NCI-H1436 (cell line): ENCODE results near the gene R3HDML.
"Not testable (repeated sequence)": the region's sequence is repeated elsewhere in the genome, so short reads cannot be mapped to it uniquely, and the experiment has no call there.

ENCODE experiments used
- DNase-seq: peaks from one replicate; lab custom pipeline; 2025; lab: John Stamatoyannopoulos, UW

Gene R3HDML

DNA sequence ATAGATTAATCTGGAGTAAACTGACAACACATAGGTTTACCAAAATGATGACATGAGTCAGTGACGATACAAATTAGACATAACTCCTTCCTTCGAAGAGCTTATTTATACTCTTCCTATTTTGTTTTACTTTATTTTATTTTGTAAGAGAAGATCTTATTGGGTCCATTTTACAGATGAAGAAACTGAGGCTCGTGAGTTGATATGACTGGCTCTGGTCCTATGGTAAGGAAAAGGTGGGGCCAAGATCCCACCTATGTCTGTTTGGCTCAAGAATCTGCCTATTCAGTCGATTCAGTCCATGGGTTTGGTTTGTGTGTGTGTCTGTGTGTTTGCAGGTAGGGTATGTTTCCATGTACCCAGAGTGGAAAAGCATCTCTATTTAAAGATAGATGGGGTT, 8.4 kb upstream of the R3HDML start:
- no peak for DNase-seq

DNA sequence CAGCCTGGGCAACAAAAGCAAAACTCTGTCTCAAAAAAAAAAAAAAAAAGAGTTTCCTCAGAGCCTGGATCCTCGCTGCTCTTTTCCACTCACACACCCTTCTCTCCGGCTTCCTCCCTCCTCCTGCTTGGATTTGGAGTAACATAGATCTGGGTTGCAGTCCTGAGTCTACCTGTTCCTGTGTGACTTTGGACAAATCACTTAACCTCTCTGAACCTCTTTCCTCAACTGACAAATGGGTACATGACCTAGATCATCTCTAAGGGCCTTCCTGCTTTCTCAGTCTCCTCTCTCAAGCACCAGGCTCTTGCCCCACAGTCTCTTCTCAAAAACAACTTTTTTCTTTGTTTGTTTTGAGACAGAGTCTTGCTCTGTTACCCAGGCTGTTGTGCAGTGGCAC, 5.6 kb upstream of the R3HDML start:
- no peak for DNase-seq

- no peak for DNase-seq
Observed at GRCh38 chr20:44334306-44334705, 2.5 kb upstream of the R3HDML start.

DNA sequence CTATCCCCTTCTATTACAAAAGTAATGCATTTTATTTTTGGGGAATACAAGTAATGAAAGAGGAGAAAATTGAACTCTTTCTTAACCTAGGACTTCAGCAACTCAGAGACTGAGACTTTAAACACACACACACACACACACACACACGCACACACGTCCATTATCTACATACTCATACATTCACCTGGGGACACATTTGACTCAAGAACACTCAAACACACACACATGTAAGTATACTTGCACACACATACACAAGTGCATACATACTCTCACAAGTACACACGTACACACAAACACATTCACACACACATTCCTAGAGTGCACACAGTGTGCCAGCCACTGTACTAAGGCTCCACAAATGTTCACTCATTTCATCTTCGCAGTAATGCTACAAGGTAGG, 2.1 kb upstream of the R3HDML start:
- no peak for DNase-seq

- DNase-seq = no peak
Observed at GRCh38 chr20:44335675-44336074, 1.2 kb upstream of the R3HDML start.

DNA sequence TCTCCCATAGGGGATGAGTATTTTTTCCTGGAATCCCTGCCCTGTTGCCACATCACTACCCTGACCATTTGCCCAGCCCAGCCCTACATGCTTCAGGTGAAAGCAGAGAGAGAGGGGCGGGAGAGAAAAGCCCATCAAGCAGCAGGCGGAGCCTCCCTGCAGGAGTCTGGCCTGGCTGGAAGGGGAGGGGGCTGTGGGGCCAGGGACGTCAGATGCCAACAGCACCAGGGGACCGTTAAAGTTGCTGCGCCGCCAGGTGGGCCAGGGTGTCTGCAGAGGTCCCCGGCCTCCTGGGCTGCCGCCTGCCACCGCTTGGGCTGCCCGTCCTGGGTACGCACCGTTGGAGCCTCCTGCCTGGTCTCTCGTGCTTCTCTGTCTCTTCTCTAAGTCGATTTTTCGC, 757 bp upstream of the R3HDML start:
- DNase-seq = no peak

DNA sequence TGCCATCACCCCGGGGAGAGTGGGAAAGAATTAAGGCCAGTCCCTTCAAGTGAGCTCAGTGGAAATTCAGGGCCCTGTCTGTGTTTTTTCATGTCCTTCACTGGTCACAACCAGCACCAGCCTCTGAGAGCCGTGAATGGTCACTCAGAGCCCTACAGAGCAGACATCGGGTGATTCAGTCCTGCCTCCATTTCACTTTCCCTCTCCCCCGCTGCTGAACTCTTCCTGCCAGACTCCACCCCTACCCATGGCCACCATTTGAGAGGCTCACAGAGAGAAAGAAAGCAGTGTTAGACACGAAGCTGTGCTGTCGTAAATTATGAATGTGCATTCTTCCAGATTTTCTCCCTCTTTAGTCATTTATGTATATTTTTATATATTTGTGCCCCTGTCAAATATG, 5.4 kb downstream of the R3HDML start:
- no peak for DNase-seq

GRCh38 chr20:44343162-44343675, 6.4 kb downstream of the R3HDML start:
- DNase-seq = no peak

GRCh38 chr20:44344723-44345122, 7.9 kb downstream of the R3HDML start:
- no peak for DNase-seq

GRCh38 chr20:44345147-44345546, 8.3 kb downstream of the R3HDML start:
- DNase-seq = no peak

DNA sequence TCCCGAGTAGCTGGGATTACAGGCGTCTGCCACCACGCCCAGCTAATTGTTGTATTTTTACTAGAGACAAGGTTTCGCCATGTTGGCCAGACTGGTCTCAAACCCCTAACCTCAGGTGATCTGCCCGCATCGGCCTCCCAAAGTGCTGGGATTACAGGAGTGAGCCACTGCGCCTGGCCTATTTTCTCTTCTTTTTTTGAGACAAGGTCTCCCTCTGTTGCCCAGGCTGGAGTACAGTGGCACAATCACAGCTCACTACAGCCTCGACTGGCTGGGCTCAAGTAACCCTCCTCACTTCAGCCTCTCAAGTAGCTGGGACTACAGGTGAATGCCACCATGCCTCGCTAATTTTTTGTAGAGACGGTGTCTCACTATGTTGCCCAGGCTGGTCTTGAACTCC, 9.1 kb downstream of the R3HDML start:
- not testable (repeated sequence) for DNase-seq

- DNase-seq = no peak
Observed at GRCh38 chr20:44348168-44348659, 11.4 kb downstream of the R3HDML start.

- DNase-seq = no peak
Observed at GRCh38 chr20:44349349-44349748, 12.5 kb downstream of the R3HDML start.

DNA sequence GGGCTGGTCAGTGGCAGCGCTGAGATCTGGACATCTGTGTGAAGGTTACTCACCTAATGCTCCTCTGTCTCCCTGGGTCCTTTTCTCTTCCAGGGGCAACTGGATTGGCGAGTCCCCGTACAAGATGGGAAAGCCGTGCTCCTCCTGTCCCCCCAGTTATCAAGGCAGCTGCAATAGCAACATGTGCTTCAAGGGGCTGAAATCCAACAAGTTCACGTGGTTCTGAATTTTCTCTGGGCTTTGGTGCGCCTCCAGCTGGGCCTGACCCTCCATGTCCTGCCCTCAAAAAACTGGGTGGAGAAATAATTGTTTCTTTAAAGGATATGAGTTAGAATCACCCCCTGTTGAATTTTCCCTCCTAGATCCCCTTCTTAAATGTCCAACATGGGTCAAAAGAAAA, 13.7 kb downstream of the R3HDML start:
- no peak for DNase-seq

GRCh38 chr20:44354979-44355497, 18.2 kb downstream of the R3HDML start:
- DNase-seq = no peak

DNA sequence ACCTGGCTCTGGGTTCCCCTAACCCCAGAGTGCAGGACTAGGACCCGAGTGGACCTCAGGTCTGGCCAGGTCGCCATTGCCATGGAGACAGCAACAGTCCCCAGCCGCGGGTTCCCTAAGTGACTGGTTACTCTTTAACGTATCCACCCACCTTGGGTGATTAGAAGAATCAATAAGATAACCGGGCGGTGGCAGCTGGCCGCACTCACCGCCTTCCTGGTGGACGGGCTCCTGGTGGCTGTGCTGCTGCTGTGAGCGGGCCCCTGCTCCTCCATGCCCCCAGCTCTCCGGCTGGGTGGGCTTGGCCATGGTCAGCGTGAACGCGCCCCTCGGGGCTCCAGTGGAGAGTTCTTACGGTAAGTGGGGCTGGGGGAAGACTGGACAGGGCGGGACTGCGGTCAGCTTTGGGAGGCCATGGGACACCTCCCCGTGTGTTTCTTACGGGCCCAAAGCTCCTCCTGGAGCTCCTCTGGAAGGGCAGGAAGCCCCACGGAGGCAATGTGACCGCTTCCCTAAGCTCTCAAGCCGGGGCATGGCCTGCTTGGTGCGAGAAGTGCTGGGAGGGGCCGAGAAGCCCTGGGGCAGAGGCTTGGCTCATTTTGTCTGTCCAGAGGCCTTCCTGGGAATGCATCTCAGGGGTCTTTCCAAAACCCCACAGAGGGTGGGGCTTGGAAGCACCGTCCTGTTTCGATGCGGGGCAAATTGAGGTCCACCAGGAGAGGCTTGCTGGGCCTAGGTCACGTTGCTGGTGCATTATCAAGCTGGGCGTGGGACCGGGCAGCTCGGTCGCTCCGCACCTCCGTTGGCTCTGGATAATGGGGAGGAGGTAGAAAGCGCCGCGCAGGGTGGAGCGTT, 18.9 kb downstream of the R3HDML start, which contains the start of gene HNF4A:
Gene HNF4A, plus strand, starts transcription at position 202 of the 855 bp plus-strand sequence. Its CDS starts 106 bp downstream, at position 308.
- DNase-seq = no peak

DNA sequence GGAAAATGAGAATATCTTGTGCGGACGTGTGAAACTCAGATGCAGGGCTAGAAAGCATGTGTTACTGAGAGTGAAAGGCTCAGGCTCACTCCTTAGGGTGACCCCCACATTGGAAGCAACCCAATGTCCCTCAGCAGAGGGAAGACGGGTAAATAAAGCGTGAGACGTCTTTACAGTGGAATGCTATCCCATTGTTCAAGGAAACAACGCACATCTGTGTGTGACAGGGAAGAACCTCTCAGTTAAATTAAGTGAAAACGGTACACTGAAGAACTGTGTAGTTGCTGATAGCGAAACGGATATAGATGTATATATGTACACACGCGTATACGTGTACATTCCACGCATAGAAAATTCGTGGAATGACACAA, 19.5 kb downstream of the R3HDML start:
- no peak for DNase-seq

DNA sequence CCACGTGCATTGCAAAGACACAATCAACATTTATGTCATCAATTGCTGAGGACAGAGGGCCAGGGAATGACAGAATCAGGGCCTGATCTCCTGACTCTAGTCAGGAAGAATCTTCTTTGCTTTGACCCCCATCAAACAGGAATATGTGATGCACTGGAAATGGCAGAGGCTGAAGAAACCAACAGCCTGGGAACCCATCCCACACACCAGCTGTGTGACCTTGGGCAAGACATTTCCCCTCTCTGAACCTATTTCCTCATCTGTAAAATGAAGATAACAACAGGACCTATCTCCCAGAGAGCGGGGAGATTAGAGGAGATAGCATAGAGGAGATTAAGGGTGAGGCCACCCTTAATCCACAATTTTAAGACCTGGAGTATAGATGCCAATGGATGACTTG, 20.2 kb downstream of the R3HDML start:
- no peak for DNase-seq

- no peak for DNase-seq
Observed at GRCh38 chr20:44357555-44358125, 20.8 kb downstream of the R3HDML start.

DNA sequence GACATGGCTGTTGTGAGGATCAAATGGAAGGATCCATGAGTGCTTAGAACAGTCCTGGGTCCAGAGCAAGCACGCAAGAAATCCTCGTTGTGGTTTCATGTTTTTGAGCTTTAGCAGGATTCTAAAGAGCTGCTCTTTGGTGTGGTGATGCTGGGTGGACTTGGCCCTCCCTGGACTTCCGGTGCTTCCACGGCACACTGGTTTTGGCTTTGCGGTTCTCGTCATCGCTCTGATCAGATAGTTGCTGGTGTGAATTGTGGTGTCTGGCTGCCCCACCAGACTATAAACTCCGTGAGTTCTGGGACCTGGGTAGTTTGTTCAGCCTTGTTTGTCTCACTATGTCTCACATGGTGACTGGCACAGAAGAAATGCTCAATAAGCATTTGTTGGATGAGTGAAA, 21.9 kb downstream of the R3HDML start:
- DNase-seq = no peak

DNA sequence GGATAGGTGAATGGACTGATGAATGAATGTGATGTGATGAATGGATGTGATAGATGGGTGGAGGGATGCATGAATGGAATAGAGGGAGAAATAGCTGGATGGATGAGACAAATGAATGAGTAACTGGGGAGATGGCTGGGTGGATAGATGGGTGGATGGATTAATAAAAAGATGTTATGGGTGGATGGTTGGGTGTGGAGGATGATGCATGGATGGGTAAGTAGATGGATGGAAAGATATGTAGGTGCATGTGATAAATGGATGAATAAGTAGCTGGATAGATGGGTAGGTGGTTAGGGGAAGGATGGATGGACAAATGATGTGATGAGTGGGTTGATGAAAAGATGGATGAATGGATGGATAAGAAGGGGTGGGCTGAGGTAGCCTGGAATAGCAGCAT, 23.4 kb downstream of the R3HDML start:
- DNase-seq = no peak

DNA sequence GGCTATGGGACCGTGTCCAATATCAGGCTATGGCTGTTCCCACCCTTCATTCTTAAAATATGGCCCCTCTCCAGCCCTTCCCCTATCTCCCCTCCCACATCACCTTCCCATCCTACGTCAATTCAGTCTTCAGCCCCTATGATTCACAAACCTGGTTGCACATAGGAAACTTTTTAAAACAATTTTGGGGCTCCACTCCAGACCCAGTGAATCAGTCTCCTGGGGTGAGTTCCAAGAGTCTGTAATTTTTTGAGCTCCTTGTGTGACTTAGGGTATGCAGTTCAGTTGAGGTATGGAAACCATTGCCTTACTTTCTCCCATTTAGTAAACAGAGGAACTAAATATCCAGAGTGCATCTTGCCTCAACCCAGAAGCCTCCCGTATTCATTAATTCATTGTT, 24.2 kb downstream of the R3HDML start:
- DNase-seq = no peak

DNA sequence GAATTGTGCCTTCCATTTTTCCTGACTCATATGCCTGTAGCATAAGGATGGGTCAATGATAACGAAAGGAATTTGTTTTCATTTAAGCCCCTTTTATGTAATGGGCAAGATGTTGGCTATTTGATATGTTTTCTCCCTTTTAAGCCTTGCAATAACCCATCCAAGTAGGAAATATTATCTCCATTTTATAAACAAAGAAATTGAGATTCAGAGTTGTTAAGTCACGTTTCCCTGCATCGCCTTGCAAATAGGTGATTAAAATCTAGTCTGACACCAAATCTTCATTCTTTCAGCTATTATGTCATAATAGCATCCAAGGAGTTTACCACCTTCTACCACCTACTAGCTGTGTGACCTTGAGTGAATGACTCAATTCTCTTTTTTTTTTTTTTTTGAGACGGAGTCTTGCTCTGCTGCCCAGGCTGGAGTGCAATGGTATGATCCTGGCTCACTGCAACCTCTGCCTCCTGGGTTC, 25.7 kb downstream of the R3HDML start:
- DNase-seq = no peak
